GM11168 (cell line): ENCODE results near the gene ELFN1.

Experiments used
- in situ Hi-C: fragments of 300-500 bp; cut with MboI; formaldehyde crosslinking; loops from one replicate; pipeline ENCODE4 v1.12.0; 2022; ENCODE audit warnings: low sequenced_read_pairs; ENCODE audit not compliant: unreplicated experiment

The ELFN1 gene

DNA sequence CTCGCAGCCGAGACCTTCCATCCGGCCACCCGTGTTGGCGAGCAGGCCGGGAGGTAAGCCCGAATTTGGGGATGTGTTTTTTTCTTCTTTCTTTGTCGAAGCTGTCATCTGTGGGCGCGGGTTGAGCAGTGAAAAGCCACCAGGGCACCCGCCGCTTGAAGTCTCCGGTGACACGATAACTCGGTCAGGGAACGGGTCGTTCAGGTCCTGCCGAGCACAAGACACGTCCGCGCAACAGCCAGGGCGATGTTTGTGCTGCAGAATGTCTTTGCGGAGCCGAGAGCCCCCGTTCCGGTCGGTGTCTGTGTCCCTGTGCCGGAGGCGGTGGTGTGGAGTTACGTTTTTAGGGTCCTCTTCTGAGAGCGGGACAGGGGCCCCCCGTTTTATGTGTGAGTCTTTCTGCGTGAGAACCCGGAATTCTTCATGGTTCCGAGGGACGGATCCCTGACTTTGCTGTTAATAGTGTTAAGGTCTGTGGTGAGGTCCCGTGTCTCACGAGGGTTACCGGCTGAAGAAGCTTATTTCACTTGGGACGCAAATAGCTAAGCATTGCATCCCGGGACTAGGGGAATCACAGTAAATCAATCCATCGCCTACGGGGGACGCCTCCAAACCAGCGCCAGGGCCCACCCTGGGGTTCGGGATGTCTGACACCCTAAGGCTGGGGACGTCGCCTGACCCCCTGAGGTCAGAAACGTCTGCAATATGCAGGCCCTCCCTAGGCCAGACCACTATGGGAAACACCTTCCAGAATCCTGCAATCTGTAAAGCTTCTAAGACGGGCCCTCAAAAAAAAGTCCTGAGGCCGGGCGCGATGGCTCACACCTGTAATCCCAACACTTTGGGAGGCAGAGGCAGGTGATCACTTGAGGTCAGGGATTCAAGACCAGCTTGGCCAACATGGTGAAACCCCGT, 99.5 kb downstream of the ELFN1 start:
- in situ Hi-C loops: no loop called here

DNA sequence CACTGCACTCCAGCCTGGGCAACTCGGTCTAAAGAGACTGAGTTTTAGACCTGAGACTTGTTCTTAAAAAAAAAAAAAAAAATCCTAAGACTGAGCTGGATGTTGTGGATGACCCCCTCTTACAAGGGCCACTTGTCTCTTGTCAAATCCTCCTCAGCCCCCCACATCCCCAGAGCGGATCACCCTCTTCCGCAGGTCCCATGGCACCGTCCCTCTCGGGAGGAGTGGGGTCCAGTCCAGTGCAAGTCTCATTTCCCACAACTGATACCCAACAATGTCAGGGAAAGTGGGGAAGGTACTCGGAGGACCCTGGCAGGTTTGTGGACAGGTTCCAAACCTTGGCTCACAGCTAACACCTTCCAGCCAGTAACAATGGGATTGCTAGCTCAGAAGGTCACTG, 100.3 kb downstream of the ELFN1 start:
- in situ Hi-C loops: no loop called here

GRCh38 chr7:1775389-1775788, 105.3 kb downstream of the ELFN1 start:
- in situ Hi-C loops: no loop called here

DNA sequence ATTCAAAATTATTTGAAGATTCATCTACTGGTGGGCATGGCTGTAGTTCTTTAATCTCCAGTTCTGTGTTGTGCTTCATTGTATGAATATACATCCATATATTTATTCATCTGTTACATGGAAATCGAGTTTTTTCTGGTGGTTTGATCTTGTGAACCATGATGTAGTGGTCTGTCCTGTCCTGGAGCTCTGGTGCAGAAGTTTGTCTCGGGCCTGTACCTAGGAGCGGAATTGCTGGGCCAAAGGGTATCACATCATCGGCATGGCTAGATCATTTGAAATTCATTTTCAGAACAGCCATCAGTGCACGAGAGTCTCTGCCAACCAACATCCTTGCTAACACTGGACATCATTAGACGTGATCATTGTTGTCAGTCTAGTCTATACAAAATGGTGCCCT, 107.0 kb downstream of the ELFN1 start:
- in situ Hi-C loops: no loop called here

DNA sequence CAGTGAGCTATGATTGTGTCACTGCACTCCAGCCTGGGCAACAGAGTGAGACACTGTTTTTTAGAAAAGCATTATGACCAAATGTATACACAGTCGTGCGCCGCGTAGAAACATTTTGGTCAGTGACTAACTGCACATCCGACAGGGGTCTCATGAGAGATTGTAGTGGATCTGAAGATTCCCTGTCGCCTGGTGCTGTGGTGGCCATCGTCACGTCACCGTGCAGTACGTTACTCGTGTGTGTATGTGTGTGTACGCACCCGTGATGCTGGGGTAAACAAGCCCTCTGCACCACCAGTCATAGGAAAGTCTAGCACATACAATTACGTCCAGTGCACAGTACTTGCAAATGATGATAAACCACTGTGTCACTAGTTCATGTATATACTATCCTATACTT, 109.4 kb downstream of the ELFN1 start:
- in situ Hi-C loops: no loop called here

DNA sequence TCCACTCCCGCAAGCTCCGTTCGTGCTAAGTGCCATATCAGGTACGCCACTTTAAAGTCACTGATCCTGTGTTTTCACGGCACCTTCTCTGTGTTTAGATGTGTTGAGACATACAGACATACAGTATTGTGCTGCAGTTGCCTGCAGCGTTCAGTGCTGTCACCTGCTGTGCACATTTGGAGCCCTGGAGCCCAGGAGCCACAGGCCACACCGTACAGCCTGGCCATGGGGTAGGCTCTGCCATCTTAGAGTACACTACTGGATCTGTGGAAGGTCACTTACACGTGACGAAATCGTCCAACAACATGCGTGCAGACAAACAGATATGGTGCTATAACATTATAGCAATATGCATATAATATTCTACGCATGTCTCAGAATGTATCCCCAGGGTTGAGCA, 111.3 kb downstream of the ELFN1 start:
- in situ Hi-C loops: no loop called here

- in situ Hi-C loops: no loop called here
Measured at GRCh38 chr7:1785839-1786238, 115.8 kb downstream of the ELFN1 start.

DNA sequence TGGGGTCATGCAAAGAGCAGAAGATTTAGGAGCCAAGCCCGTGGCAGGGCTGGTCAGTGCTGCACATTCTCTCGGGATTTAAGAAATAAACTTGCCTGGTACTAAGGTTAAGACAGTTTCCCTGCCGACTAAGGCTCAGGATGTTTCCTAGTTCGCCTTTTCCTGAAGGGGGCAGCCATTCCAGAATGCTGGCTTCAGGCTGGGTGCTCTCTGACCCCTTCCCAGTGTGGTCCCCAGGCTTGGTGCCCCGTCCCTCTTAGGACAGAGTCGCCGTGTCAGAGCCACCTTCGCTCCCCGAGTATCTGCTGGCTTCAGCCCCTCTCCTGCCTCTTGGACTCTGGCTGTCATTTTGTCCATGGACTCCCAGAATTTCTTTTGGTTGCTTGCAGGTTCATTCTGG, 117.2 kb downstream of the ELFN1 start:
- in situ Hi-C loops: no loop called here

DNA sequence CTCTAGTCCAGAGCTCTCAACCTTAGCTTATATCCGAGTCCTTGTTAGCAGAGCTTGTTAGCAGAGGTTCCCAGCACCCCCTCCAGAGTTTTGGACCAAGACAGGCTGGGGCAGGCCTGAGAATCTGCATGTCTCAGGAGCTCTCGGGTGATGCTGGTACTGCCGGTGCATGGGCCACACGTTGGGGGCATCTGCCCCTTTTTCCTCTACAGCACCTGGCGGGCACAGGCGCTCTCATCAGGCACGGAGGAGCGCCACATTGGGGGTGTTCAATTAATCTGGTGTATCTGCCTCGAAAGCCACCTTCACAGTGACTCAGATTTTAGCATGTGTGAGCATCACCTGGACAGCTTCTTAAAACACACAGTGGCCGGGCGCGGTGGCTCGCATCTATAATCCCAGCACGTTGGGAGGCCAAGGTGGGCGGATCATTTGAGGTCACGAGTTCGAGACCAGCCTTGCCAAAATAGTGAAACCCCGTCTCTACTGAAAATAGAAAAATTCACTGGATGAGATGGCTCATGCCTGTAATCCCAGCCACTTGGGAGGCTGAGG, 117.7 kb downstream of the ELFN1 start:
- in situ Hi-C loops: no loop called here

GRCh38 chr7:1794888-1795542, 124.9 kb downstream of the ELFN1 start:
- in situ Hi-C loops: no loop called here
